CD4-positive, alpha-beta memory T cell (primary cell): ENCODE data around the gene CTBS. TPM values are rescaled to one million over a fixed set of nuclear protein-coding genes. Genes with fewer than 3 reads are reported as not detected.
A peak's percentile ranks its signal among the peaks of the same experiment; 100 is the strongest.

Source experiments
- CTCF ChIA-PET: fragments of 350-600 bp; sonication (Branson Sonifier 250); formaldehyde crosslinking; loops from one replicate; lab custom pipeline; 2021; ENCODE audit warnings: inconsistent platforms; ENCODE audit not compliant: partially characterized antibody; lab: Charles Lee
- POLR2A ChIA-PET: fragments of 350-600 bp; sonication (Branson Sonifier 250); formaldehyde crosslinking; loops from one replicate; lab custom pipeline; 2021; ENCODE audit not compliant: partially characterized antibody; lab: Charles Lee
- DNase-seq, 5 donors: peaks; one replicate each; pipeline versions ENCODE4 v3.0.0 to v3.0.0-alpha.2; 2020 to 2022; ENCODE audit warnings: mixed read lengths in 1 of 5
- H3K27ac ChIP-seq: one replicate; pipeline ENCODE4 v1.7.0; 2013; ENCODE audit warnings: low read depth, low read length
- H3K27me3 ChIP-seq: 2 replicates; pipeline ENCODE4 v1.7.0; 2013; ENCODE audit warnings: mild to moderate bottlenecking, low read length, moderate library complexity; ENCODE audit not compliant: insufficient read depth
- H3K36me3 ChIP-seq: 2 replicates; pipeline ENCODE4 v1.7.0; 2013; ENCODE audit warnings: mild to moderate bottlenecking, low read length, moderate library complexity; ENCODE audit not compliant: insufficient read depth
- H3K4me1 ChIP-seq: 2 replicates; pipeline ENCODE4 v1.7.0; 2013; ENCODE audit warnings: mild to moderate bottlenecking, low read length, moderate library complexity; ENCODE audit not compliant: insufficient read depth
- H3K4me3 ChIP-seq, 2 donors: one replicate each; pipeline ENCODE4 v1.7.0; 2013; ENCODE audit warnings: low read length in 2 of 2, mild to moderate bottlenecking in 1 of 2
- H3K9me3 ChIP-seq, 2 donors: one replicate each; pipeline ENCODE4 v1.7.0; 2013; ENCODE audit warnings: low read length in 2 of 2, control low read depth in 1 of 2; ENCODE audit not compliant: control insufficient read depth in 1 of 2
- H3K27ac Mint-ChIP-seq, 7 donors: one replicate each; pipeline ENCODE4 v1.8.0; 2020 to 2021; ENCODE audit warnings: mixed read lengths in 7 of 7, mild to moderate bottlenecking in 6 of 7, inconsistent platforms in 3 of 7, moderate library complexity in 3 of 7
- H3K27me3 Mint-ChIP-seq, 2 donors: one replicate each; pipeline ENCODE4 v1.8.0; 2020 to 2021; ENCODE audit warnings: mixed read lengths in 2 of 2
- H3K36me3 Mint-ChIP-seq, 2 donors: one replicate each; pipeline ENCODE4 v1.8.0; 2020 to 2021; ENCODE audit warnings: mixed read lengths in 2 of 2, inconsistent platforms in 1 of 2, mild to moderate bottlenecking in 1 of 2
- H3K4me1 Mint-ChIP-seq, 4 donors: one replicate each; pipeline ENCODE4 v1.8.0; 2020 to 2021; ENCODE audit warnings: mixed read lengths in 4 of 4, mild to moderate bottlenecking in 1 of 4
- H3K4me3 Mint-ChIP-seq, 8 donors: one replicate each; pipeline ENCODE4 v1.8.0; 2020 to 2021; ENCODE audit warnings: mixed read lengths in 8 of 8, mild to moderate bottlenecking in 7 of 8, moderate library complexity in 6 of 8, inconsistent platforms in 3 of 8
- H3K9me3 Mint-ChIP-seq, 8 donors: one replicate each; pipeline ENCODE4 v1.8.0; 2020 to 2021; ENCODE audit warnings: mixed read lengths in 8 of 8, mild to moderate bottlenecking in 5 of 8, inconsistent platforms in 3 of 8, moderate library complexity in 1 of 8
- intact Hi-C: fragments of 100-400 bp; cut with micrococcal nuclease; formaldehyde crosslinking; loops from one replicate; pipeline ENCODE4 v1.15.1; 2023
- polyA plus RNA-seq, 2 donors: library from polyadenylated mRNA; unstranded; fragments of 300-500 nt; fragmentation: Illumina TruSeq; gene quantifications; one replicate each; pipeline ENCODE4 v1.2.3, GENCODE V29; 2021
- total RNA-seq, 2 experiments: library from RNA; stranded (reverse); gene quantifications; one replicate each; pipeline ENCODE4 v1.2.3, GENCODE V29; 2021

The CTBS gene
- total and polyA plus RNA-seq, 4 experiments from 2014 or later = 17.4 to 25.4 (median 19.9) TPM

DNA sequence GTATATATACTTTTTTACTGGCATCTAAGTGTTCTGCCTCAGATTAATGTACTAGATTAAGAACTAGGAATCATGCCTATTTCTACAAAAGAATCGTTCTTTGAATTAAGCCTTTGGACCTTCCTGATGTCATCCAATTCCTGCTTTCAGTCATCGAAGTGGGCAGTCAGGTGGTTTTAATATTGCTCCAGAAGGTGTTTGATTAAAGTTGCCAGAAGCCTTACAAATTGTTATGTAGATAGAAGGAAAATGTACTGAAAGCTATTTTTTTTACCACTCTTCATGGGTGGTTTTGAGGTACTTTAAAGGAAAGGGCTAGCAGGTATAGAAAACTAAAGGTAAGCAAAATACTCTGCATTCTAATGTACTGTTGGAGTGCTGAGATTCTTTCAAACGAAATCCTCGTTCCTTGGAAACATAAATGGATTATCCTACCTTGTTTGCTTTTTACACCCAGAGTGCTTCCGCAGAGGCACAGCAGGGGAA is 716 bp downstream of the CTBS start:
- intact Hi-C loops = loop anchor here (5.0 kb wide), 1 partner anchor 704 kb away; the partner anchor contains the start of gene BCL10

DNA sequence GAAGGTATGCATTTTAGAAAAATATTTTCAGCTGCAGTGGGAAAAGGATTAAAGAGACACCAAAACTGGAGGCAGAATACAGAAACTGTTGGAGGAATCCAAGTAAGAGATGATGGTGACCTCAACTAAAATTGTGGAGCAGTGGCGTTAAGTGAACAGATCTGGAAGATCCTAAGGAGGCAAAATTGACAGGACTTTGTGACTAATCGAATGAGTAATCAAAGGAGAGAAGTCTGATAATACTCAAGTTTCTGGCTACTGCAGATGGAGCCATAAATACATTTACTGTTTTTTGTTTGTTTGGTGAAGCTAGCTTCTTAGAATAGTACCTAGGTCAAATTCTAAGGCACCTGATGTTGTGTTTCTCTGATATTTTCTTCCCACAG is 3.1 kb downstream of the CTBS start:
- Mint-ChIP-seq H3K27me3 (no peaks in the 10 kb centered on the region), H3K27ac (peak overlapping the region in 1 of 7 donors; percentile 16), H3K9me3 (no peaks in the 10 kb centered on the region), H3K4me3 (peak overlapping the region in 1 of 8 donors; percentile 58), H3K36me3 (peaks cover 28 to 36% of the 10 kb centered on the region in 2 donors), H3K4me1 (peaks cover 38 to 62% (median 50%) of the 10 kb centered on the region in 4 donors)
- H3K4me1 ChIP-seq = peaks cover 37% of the 10 kb centered on the region
- no peak for DNase-seq
- POLR2A ChIA-PET = no interaction called here
- H3K27ac ChIP-seq = no peak overlapping the region
- no peaks in the 10 kb centered on the region for H3K9me3 ChIP-seq
- no peaks in the 10 kb centered on the region for H3K27me3 ChIP-seq
- H3K4me3 ChIP-seq = no peak overlapping the region
- CTCF ChIA-PET = no interaction called here
- intact Hi-C loops = loop anchor here (5.0 kb wide), 1 partner anchor 706 kb away; the partner anchor contains the start of gene BCL10
- H3K36me3 ChIP-seq = no peaks in the 10 kb centered on the region

More for the DNA sequence above, 716 bp downstream of the CTBS start:
- Mint-ChIP-seq H3K4me3 (peak overlapping the region; percentile 96 to 99 (median 98)), H3K36me3 (peaks cover 16 to 23% of the 10 kb centered on the region in 2 donors), H3K4me1 (peaks cover 32 to 51% (median 43%) of the 10 kb centered on the region in 4 donors), H3K27ac (peak overlapping the region; percentile 99 to 100 (median 100)), H3K9me3 (no peaks in the 10 kb centered on the region), H3K27me3 (no peaks in the 10 kb centered on the region)
- Histone ChIP-seq H3K9me3 (no peaks in the 10 kb centered on the region), H3K36me3 (no peaks in the 10 kb centered on the region), H3K27me3 (no peaks in the 10 kb centered on the region), H3K4me1 (peaks cover 37% of the 10 kb centered on the region), H3K4me3 (peak overlapping the region; percentile 78 to 97), H3K27ac (peak overlapping the region; percentile 98)
- CTCF ChIA-PET = interaction anchor here (0.8 to 2.6 kb wide), 15 partner anchors 11 to 432 kb away, joined by 3 to 15 read pairs (median 3); partner anchors contain the start of genes GNG5, PRKACB, RPF1 and SPATA1
- DNase-seq = no peak
- POLR2A ChIA-PET = interaction anchor here (0.5 to 4.1 kb wide), 26 partner anchors 8 to 703 kb away, joined by 3 to 75 read pairs (median 4); partner anchors contain the start of genes BCL10, GNG5, PRKACB and RPF1

DNA sequence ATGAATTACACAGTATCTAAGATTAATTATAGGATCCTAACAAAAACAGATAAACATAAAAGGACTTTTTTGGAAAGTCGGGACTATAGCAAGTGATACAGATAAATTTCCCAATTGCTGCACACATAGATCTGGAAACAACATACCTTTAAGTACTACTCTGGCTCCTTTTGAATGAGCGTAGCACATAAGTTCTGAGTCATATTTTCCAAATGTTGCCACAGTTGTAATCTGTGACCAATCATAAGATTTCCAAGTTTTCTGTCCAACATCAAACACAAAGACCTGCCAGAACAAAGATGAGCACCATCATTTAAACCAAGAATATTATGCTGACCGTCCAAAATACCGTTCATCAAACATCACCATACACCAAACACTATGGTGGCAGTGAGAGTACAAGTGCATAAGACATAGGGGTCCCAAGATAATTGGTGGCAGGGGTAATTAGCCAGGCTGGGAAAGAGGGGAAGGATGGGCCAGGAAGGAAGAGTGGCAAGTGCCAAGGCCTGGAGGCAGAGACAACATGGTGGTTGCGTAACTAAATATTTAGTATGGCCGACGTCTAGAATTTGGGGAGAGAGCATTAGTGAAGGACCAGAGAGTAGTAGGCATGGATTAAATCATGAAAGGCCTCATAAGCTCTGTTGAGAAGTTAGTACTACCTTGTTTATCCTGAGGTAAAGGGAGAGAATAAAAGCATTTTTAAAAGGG is 3.6 kb downstream of the CTBS start:
- no peaks in the 10 kb centered on the region for H3K9me3 ChIP-seq
- Mint-ChIP-seq H3K4me3 (peak overlapping the region in 1 of 8 donors; percentile 24), H3K4me1 (peaks cover 41 to 62% (median 50%) of the 10 kb centered on the region in 4 donors), H3K27me3 (no peaks in the 10 kb centered on the region), H3K9me3 (no peaks in the 10 kb centered on the region), H3K27ac (peak overlapping the region in 2 of 7 donors; percentile 16 to 56), H3K36me3 (peaks cover 28 to 36% of the 10 kb centered on the region in 2 donors)
- H3K4me3 ChIP-seq = no peak overlapping the region
- H3K4me1 ChIP-seq = peaks cover 37% of the 10 kb centered on the region
- no peak overlapping the region for H3K27ac ChIP-seq
- no peak for DNase-seq
- intact Hi-C loops = loop anchor here (5.0 kb wide), 1 partner anchor 707 kb away; the partner anchor contains the start of gene BCL10
- H3K36me3 ChIP-seq = no peaks in the 10 kb centered on the region
- ChIA-PET POLR2A (interaction anchor here (1.6 kb wide), 1 partner anchor 64 kb away, joined by 4 read pairs; the partner anchor contains the start of genes GNG5 and SPATA1), CTCF (no interaction called here)
- no peaks in the 10 kb centered on the region for H3K27me3 ChIP-seq

DNA sequence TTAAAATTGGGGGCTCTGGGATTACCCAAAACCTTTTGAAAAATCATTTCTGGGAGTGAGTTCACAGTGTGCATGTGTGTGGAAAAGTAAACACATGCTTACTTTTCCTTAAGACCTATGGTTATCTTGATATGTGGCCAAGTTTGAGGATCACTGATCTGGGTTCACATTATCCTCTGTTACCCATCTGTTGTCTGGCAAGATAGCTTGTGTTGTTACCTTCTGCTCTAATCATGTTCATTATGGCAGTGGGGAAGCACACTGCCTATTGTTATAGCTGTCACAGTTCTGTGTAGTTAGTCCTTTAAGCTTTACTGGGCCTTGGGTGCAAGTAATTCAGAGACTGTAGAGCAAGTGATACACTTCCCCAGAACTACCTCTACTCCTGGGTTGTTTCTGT is 5.0 kb downstream of the CTBS start:
- peaks cover 32% of the 10 kb centered on the region for H3K4me1 ChIP-seq
- H3K27me3 ChIP-seq = no peaks in the 10 kb centered on the region
- ChIA-PET POLR2A (interaction anchor here (1.6 kb wide), 1 partner anchor 63 kb away, joined by 4 read pairs; the partner anchor contains the start of genes GNG5 and SPATA1), CTCF (interaction anchor here (1.5 kb wide), 1 partner anchor 29 kb away, joined by 3 read pairs; no protein-coding TSS in a partner anchor)
- Mint-ChIP-seq H3K27me3 (no peaks in the 10 kb centered on the region), H3K4me1 (peaks cover 37 to 55% (median 45%) of the 10 kb centered on the region in 4 donors), H3K36me3 (peaks cover 28 to 39% of the 10 kb centered on the region in 2 donors), H3K27ac (peak overlapping the region in 3 of 7 donors; percentile 8 to 43 (median 24)), H3K4me3 (no peak overlapping the region), H3K9me3 (no peaks in the 10 kb centered on the region)
- peaks cover 7% of the 10 kb centered on the region for H3K36me3 ChIP-seq
- no peaks in the 10 kb centered on the region for H3K9me3 ChIP-seq
- DNase-seq = no peak
- no peak overlapping the region for H3K27ac ChIP-seq
- intact Hi-C loops = no loop called here
- no peak overlapping the region for H3K4me3 ChIP-seq

DNA sequence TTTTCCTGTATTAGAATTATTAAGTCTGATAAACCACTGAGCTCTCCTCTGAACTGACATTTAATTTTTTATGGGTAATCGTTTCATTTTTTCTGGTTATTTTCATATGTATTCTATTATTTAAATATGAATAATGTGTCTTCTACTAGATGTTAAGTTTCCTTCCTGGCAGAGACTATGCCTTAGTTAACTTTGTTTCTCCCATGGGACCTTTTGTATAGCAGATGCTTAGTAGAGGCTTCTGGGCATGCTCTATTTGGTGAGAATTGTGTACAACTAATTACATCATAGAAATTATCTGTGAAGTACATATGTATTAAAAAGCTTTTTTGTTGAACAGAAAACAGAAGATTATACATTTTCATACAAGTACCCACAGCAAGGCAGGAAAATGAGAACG is 23.4 kb downstream of the CTBS start:
- Mint-ChIP-seq H3K27me3 (no peaks in the 10 kb centered on the region), H3K36me3 (peaks cover 9 to 10% of the 10 kb centered on the region in 2 donors), H3K9me3 (no peaks in the 10 kb centered on the region), H3K4me3 (no peak overlapping the region), H3K4me1 (no peaks in the 10 kb centered on the region), H3K27ac (no peak overlapping the region)
- Histone ChIP-seq H3K4me3 (no peak overlapping the region), H3K27me3 (no peaks in the 10 kb centered on the region), H3K9me3 (no peaks in the 10 kb centered on the region), H3K36me3 (peaks cover 3% of the 10 kb centered on the region), H3K27ac (no peak overlapping the region), H3K4me1 (no peaks in the 10 kb centered on the region)
- CTCF ChIA-PET = interaction anchor here (1.0 kb wide), 1 partner anchor 68 kb away, joined by 3 read pairs; no protein-coding TSS in a partner anchor
- intact Hi-C loops = no loop called here
- POLR2A ChIA-PET = interaction anchor here (0.7 kb wide), 1 partner anchor 30 kb away, joined by 4 read pairs; no protein-coding TSS in a partner anchor
- no peak for DNase-seq

DNA sequence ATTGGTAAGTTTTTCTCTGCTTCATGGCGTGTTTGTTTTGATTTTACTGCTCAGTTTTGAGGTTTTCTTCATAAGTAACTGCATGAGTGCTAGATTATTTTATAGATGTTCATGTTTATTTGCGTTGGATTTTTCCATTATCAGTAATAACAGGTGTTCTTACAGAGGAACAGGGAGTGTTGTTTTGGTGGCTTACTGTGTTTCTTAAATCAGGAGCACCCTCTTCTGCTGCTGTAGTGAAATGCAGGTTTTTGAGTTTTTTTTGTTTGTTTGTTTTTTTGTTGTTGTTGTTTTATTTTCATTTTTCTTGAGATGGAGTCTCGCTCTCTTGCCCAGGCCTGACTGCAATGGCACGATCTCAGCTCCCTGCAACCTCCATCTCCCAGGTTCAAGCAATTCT is 32.6 kb downstream of the CTBS start:
- Mint-ChIP-seq H3K4me1 (peaks cover 0 to 7% (median 3%) of the 10 kb centered on the region in 4 donors), H3K27ac (no peak overlapping the region), H3K27me3 (no peaks in the 10 kb centered on the region), H3K9me3 (no peaks in the 10 kb centered on the region), H3K4me3 (no peak overlapping the region), H3K36me3 (peaks cover 12 to 57% of the 10 kb centered on the region in 2 donors)
- no peak overlapping the region for H3K27ac ChIP-seq
- H3K9me3 ChIP-seq = no peaks in the 10 kb centered on the region
- ChIA-PET CTCF (interaction anchor here (1.0 to 2.0 kb wide), 6 partner anchors 35 to 400 kb away, joined by 3 to 8 read pairs (median 4); partner anchors contain the start of genes GNG5, PRKACB and SPATA1), POLR2A (no interaction called here)
- no peaks in the 10 kb centered on the region for H3K36me3 ChIP-seq
- no peak for DNase-seq
- no peak overlapping the region for H3K4me3 ChIP-seq
- intact Hi-C loops = loop anchor here (1.0 kb wide), 1 partner anchor 99 kb away; no protein-coding TSS in a partner anchor
- H3K4me1 ChIP-seq = no peaks in the 10 kb centered on the region
- no peaks in the 10 kb centered on the region for H3K27me3 ChIP-seq
